ENCODE results near the gene CDH23. TPM values are rescaled to one million over a fixed set of nuclear protein-coding genes. Genes with fewer than 3 reads are reported as not detected.
A peak's percentile ranks its signal among the peaks of the same experiment; 100 is the strongest.

Gene CDH23
- total and polyA plus RNA-seq, 9 of the 15 experiments (the other 6 are each of a cell fraction or from before 2014, with no cell fraction given) = 0.18 to 1.2 (median 0.47) TPM

DNA sequence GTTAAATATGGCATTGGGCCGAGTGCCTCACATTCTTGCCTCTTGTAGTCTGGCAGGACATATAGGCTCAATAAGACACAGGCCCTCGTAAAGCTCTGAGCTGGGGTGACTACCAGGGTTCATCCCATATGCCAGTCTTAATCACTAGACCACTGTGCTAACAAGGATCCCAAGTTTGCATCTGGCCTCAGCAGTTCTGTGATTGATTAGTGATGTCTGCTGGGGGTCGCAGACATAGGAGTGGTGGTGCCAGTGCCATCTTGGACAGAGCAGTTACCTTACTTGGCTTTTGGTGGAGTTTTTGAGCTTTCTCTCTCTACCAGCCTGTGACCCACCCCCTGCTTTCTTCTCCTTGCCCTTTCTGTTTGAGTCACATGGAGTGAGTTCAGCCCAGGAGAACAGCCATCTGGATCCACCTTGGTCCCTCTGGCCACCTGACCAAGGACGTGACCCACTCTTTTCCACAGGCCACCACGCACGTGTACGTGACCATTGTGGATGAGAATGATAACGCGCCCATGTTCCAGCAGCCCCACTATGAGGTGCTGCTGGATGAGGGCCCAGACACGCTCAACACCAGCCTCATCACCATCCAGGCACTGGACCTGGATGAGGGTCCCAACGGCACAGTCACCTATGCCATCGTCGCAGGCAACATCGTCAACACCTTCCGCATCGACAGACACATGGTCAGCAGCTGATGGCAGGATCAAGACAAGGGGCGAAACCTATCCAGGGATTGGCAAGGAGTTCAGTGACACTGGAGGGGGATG lies 380.7 kb downstream of the CDH23 start:
- H3K9ac ChIP-seq (ENCODE audit: insufficient read depth in 1 of 2, low read depth in 2 of 2, low read length in 2 of 2) = no peak overlapping the region
- H3K36me3 ChIP-seq (ENCODE audit: control insufficient read depth, insufficient read depth, low read length) = no peaks in the 10 kb centered on the region
- DNase-seq (ENCODE audit: extremely low read depth in 1 of 4, low spot score in 3 of 4) (peak in 1 of 4 experiments; percentile 35), ATAC-seq (no peak), FAIRE-seq (no peak)
- H4K20me1 ChIP-seq (replicated peaks; ENCODE audit: control insufficient read depth, insufficient read depth, low read length) = 0 out of 2 replicates have a peak, but pooled peaks cover 3% of the 10 kb centered on the region
- no peak overlapping the region; the same call in 1 of the 2 replicates for H2AFZ ChIP-seq (ENCODE audit: low read depth, low read length)
- H3K4me2 ChIP-seq (ENCODE audit: insufficient read depth, low read length) = no peak overlapping the region
- ChIA-PET POLR2A (interaction anchor here (0.8 to 0.9 kb wide), 2 partner anchors 13 to 249 kb away, joined by 3 read pairs; no protein-coding TSS in a partner anchor), CTCF (ENCODE audit: low intra/inter-chr PET ratio) (no interaction called here)
- H3K9me1 ChIP-seq (ENCODE audit: control insufficient read depth, insufficient read depth, low read length) = no peaks in the 10 kb centered on the region
- H3K27ac ChIP-seq (ENCODE audit: extremely low read depth, low read depth, low read length) = no peak overlapping the region
- intact Hi-C loops (cut with micrococcal nuclease) = no loop called here
- no peaks in the 10 kb centered on the region; the same call in 2 of the 3 replicates for H3K79me2 ChIP-seq (ENCODE audit: control insufficient read depth, insufficient read depth, low read length)
- no TSS peak for BruUV-seq (replicated peaks)
- no peaks in the 10 kb centered on the region for H3K9me3 ChIP-seq (replicated peaks; ENCODE audit: control insufficient read depth, insufficient read depth, low read depth, low read length)
- WGBS (ENCODE audit: insufficient coverage, low coverage, missing lambda C conversion rate) = 46% methylated on average over 17 of the region's 17 CpGs
- no peak overlapping the region for H3K4me3 ChIP-seq
- in situ Hi-C loops (cut with MboI) = no loop called here
- peaks cover 17 to 20% of the 10 kb centered on the region in 2 experiments for H3K4me1 ChIP-seq (replicated peaks in 1 of 2; ENCODE audit: control insufficient read depth in 2 of 2, insufficient read depth in 2 of 2, low read length in 2 of 2)
- peaks cover 4 to 24% of the 10 kb centered on the region in 2 experiments; a peak in 2 of 5 replicates for H3K27me3 ChIP-seq (ENCODE audit: control insufficient read depth in 2 of 2, insufficient read depth in 2 of 2, low read length in 2 of 2)
- TF ChIP-seq ATF4 (CRISPR knock-in tag; IDR thresholded peaks at IDR 0.05) = no peak
- TF ChIP-seq RBM25 (IDR thresholded peaks at IDR 0.05; ENCODE audit: low read depth, low read length, severe bottlenecking) = peak; percentile 42
- no peak for TF ChIP-seq STAT5B (CRISPR knock-in tag; IDR thresholded peaks at IDR 0.05)
- no peak for TF ChIP-seq ZNF609 (CRISPR knock-in tag; IDR thresholded peaks at IDR 0.05; ENCODE audit: borderline replicate concordance)
- no peak for TF ChIP-seq CHD2 (IDR thresholded peaks at IDR 0.05; ENCODE audit: low read depth, low read length)
- no peak for TF ChIP-seq ZNF133 (CRISPR knock-in tag; IDR thresholded peaks at IDR 0.05)
- TF ChIP-seq TAF1 (IDR thresholded peaks at IDR 0.05; ENCODE audit: control insufficient read depth, extremely low read depth, insufficient read depth, low read length, severe bottlenecking) = no peak
- TF ChIP-seq HEY1 (CRISPR knock-in tag; IDR thresholded peaks at IDR 0.05; ENCODE audit: borderline replicate concordance) = no peak
- TF ChIP-seq, protein P1, sequence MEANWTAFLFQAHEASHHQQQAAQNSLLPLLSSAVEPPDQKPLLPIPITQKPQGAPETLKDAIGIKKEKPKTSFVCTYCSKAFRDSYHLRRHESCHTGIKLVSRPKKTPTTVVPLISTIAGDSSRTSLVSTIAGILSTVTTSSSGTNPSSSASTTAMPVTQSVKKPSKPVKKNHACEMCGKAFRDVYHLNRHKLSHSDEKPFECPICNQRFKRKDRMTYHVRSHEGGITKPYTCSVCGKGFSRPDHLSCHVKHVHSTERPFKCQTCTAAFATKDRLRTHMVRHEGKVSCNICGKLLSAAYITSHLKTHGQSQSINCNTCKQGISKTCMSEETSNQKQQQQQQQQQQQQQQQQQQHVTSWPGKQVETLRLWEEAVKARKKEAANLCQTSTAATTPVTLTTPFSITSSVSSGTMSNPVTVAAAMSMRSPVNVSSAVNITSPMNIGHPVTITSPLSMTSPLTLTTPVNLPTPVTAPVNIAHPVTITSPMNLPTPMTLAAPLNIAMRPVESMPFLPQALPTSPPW (CRISPR knock-in tag; IDR thresholded peaks at IDR 0.05) = 0 out of 2 replicates have a peak, but pooled peaks have one; percentile 8
- TF ChIP-seq SMARCB1 (IDR thresholded peaks at IDR 0.05; ENCODE audit: insufficient read length, low read depth) = no peak
- TF ChIP-seq ZNF707 (CRISPR knock-in tag; conservative IDR thresholded peaks at IDR 0.05) = no peak
- TF ChIP-seq ATF1 (CRISPR knock-in tag; IDR thresholded peaks at IDR 0.05) = no peak
- TF ChIP-seq ATF1 (tag; IDR thresholded peaks at IDR 0.05) = no peak
- TF ChIP-seq CBX3 (IDR thresholded peaks at IDR 0.05; ENCODE audit: borderline replicate concordance in 1 of 2, low read length in 2 of 2) = peak in 1 of 2 experiments; percentile 88; a peak in 2 of 3 replicates
- TF ChIP-seq MEIS2 (IDR thresholded peaks at IDR 0.05; ENCODE audit: partially characterized antibody) = no peak
